ENCODE data around the gene GCNT4.

DNA sequence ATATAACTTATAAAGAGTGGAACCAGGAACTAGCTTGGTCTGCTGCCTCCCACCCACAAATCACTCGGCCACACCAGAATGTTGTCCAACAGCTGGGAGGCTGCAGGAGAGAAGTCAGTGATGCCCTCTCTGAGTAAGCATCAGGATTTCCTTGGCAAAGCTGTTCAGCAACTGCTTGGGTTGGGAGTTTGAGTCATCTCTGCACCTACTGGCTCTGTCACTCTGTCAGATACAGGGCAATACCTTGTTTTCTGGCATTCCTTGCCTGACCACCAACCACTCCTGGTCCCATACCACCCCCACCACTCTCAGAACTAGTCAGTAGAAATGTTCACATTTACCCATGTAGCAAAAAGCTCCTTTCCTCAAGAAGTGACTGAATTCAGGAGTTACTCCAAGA is 36.8 kb upstream of the GCNT4 start:
- TF ChIP-seq EP300 (IDR thresholded peaks at IDR 0.05; ENCODE audit: low read depth): no peak
- TF ChIP-seq, protein P1, sequence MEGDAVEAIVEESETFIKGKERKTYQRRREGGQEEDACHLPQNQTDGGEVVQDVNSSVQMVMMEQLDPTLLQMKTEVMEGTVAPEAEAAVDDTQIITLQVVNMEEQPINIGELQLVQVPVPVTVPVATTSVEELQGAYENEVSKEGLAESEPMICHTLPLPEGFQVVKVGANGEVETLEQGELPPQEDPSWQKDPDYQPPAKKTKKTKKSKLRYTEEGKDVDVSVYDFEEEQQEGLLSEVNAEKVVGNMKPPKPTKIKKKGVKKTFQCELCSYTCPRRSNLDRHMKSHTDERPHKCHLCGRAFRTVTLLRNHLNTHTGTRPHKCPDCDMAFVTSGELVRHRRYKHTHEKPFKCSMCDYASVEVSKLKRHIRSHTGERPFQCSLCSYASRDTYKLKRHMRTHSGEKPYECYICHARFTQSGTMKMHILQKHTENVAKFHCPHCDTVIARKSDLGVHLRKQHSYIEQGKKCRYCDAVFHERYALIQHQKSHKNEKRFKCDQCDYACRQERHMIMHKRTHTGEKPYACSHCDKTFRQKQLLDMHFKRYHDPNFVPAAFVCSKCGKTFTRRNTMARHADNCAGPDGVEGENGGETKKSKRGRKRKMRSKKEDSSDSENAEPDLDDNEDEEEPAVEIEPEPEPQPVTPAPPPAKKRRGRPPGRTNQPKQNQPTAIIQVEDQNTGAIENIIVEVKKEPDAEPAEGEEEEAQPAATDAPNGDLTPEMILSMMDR (IDR thresholded peaks at IDR 0.05): no peak
- no peak for TF ChIP-seq POLR2A (IDR thresholded peaks at IDR 0.05)
- no peak for TF ChIP-seq POLR2AphosphoS5 (IDR thresholded peaks at IDR 0.05)

Data from transverse colon (tissue), 4 donors.